ENCODE measurements around the gene FCF1.

FCF1 gene

DNA sequence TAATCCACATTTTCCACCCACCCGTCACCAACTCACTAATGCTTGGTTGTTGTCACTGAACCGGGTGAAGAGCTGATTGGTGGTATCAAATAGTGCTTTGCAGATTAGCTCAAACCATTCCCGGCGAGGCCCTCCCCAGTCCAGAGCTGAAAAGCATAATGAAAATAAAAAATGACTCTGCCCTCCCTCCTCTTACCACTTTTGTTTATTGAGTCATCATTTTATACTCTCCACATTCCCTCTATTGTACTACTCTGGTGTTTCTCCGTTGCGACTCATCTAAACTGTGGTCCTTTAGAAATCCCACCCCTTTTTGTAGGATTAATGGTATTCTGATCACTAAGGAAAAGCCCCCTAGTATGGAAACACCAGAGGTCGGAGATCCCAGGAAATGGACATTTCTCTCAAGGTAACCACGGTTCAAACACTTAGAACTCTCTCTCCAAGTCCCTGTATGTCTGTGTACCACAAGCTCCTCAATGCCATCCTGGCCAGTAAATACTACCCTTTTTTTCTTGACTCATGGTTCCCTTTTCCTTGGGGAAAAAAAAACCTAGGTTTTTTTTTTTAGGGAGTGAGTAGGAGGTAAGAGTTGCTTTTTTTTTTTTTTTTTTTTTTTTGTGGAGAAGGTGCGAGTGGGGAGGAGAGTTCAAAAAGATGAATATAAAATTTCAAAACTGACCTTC lies 42.1 kb upstream of the FCF1 start:
- no peaks in the 10 kb centered on the region for H3K4me1 ChIP-seq (ENCODE audit: insufficient read depth, low read length)
- H3K4me2 ChIP-seq (ENCODE audit: insufficient read depth, low read length), result no peak overlapping the region
- ATAC-seq (ENCODE audit: insufficient read depth, low read depth) (no peak), DNase-seq (no peak)
- peaks cover 86% of the 10 kb centered on the region for H3K36me3 ChIP-seq (ENCODE audit: insufficient read depth, low read length)
- no peak overlapping the region for H3K27ac ChIP-seq (ENCODE audit: low read length)
- H3K9me3 ChIP-seq (ENCODE audit: insufficient read depth, low read length, severe bottlenecking), result no peaks in the 10 kb centered on the region
- no peak overlapping the region for H3K4me3 ChIP-seq (ENCODE audit: low read depth in 1 of 2, low read length in 2 of 2)
- no peak for TF ChIP-seq EZH2 (IDR thresholded peaks at IDR 0.05; ENCODE audit: borderline replicate concordance, low read depth, low read length, severe bottlenecking)
- TF ChIP-seq, protein P1, sequence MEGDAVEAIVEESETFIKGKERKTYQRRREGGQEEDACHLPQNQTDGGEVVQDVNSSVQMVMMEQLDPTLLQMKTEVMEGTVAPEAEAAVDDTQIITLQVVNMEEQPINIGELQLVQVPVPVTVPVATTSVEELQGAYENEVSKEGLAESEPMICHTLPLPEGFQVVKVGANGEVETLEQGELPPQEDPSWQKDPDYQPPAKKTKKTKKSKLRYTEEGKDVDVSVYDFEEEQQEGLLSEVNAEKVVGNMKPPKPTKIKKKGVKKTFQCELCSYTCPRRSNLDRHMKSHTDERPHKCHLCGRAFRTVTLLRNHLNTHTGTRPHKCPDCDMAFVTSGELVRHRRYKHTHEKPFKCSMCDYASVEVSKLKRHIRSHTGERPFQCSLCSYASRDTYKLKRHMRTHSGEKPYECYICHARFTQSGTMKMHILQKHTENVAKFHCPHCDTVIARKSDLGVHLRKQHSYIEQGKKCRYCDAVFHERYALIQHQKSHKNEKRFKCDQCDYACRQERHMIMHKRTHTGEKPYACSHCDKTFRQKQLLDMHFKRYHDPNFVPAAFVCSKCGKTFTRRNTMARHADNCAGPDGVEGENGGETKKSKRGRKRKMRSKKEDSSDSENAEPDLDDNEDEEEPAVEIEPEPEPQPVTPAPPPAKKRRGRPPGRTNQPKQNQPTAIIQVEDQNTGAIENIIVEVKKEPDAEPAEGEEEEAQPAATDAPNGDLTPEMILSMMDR (IDR thresholded peaks at IDR 0.05; ENCODE audit: borderline replicate concordance, extremely low read depth, low read length, poor library complexity, severe bottlenecking), result no peak
- no peaks in the 10 kb centered on the region for H3K27me3 ChIP-seq (ENCODE audit: insufficient read depth, low read length, poor library complexity)
- no peaks in the 10 kb centered on the region for H4K20me1 ChIP-seq (ENCODE audit: insufficient read depth, low read length)
- no peak overlapping the region for H3K9ac ChIP-seq (ENCODE audit: low read depth, low read length)
- no peak overlapping the region for H2AFZ ChIP-seq (ENCODE audit: low read depth, low read length)
- H3K79me2 ChIP-seq (ENCODE audit: insufficient read depth, low read length), result no peaks in the 10 kb centered on the region

DNA sequence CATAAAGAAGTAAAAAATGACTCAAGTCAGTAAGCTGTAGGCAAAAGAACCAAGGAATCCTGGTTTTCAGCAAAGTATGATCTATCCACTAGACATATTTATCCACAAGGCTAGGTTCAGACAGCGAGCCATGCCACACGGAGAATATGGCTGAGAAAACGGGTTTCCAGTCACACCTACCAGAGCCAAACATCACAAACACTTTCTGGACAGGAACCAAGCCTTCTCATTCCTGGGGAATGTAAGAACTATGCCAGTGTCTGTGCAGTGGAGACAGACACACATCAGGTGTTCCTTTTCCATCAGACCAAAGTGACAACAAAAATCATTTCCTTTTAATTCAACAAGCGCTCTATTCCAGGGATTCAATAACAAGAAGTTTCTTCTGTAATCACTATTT lies 41.2 kb upstream of the FCF1 start:
- DNase-seq (no peak), ATAC-seq (ENCODE audit: insufficient read depth, low read depth) (no peak)
- no peak overlapping the region for H3K9ac ChIP-seq (ENCODE audit: low read depth, low read length)
- TF ChIP-seq, protein P1 (IDR thresholded peaks at IDR 0.05; ENCODE audit: borderline replicate concordance, extremely low read depth, low read length, poor library complexity, severe bottlenecking), result no peak
- H3K79me2 ChIP-seq (ENCODE audit: insufficient read depth, low read length), result no peaks in the 10 kb centered on the region
- H3K4me3 ChIP-seq (ENCODE audit: low read depth in 1 of 2, low read length in 2 of 2), result no peak overlapping the region
- H3K9me3 ChIP-seq (ENCODE audit: insufficient read depth, low read length, severe bottlenecking), result no peaks in the 10 kb centered on the region
- no peaks in the 10 kb centered on the region for H3K27me3 ChIP-seq (ENCODE audit: insufficient read depth, low read length, poor library complexity)
- no peak overlapping the region for H3K27ac ChIP-seq (ENCODE audit: low read length)
- no peaks in the 10 kb centered on the region for H4K20me1 ChIP-seq (ENCODE audit: insufficient read depth, low read length)
- no peak overlapping the region for H2AFZ ChIP-seq (ENCODE audit: low read depth, low read length)
- H3K4me1 ChIP-seq (ENCODE audit: insufficient read depth, low read length), result no peaks in the 10 kb centered on the region
- no peak overlapping the region for H3K4me2 ChIP-seq (ENCODE audit: insufficient read depth, low read length)
- peaks cover 90% of the 10 kb centered on the region for H3K36me3 ChIP-seq (ENCODE audit: insufficient read depth, low read length)

DNA sequence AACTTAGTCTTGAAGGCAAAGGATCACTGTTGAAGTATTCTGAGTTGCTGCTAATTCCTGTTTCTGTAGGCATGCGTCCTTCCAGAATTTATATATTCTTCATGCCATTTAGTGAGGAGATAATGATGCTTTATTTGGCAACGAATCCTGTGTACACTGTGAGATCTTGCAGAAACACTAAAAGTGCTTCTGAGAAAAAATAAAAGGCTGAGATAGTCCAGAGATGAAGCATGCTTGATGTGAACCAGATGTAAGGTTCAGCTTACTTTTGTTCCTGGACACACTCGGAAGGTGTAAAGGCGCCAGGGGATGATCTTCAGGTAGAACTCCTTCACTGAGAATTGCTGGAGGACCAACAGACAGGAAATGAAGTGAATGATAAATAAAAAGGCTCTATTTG lies 39.2 kb upstream of the FCF1 start:
- H4K20me1 ChIP-seq (ENCODE audit: insufficient read depth, low read length), result no peaks in the 10 kb centered on the region
- no peaks in the 10 kb centered on the region for H3K79me2 ChIP-seq (ENCODE audit: insufficient read depth, low read length)
- ATAC-seq (ENCODE audit: insufficient read depth, low read depth) (no peak), DNase-seq (no peak)
- H3K4me1 ChIP-seq (ENCODE audit: insufficient read depth, low read length), result no peaks in the 10 kb centered on the region
- TF ChIP-seq EZH2 (IDR thresholded peaks at IDR 0.05; ENCODE audit: borderline replicate concordance, low read depth, low read length, severe bottlenecking), result no peak
- TF ChIP-seq, protein P1 (IDR thresholded peaks at IDR 0.05; ENCODE audit: borderline replicate concordance, extremely low read depth, low read length, poor library complexity, severe bottlenecking), result no peak
- H2AFZ ChIP-seq (ENCODE audit: low read depth, low read length), result no peak overlapping the region
- H3K27me3 ChIP-seq (ENCODE audit: insufficient read depth, low read length, poor library complexity), result no peaks in the 10 kb centered on the region
- H3K9ac ChIP-seq (ENCODE audit: low read depth, low read length), result no peak overlapping the region
- no peak overlapping the region for H3K4me3 ChIP-seq (ENCODE audit: low read depth in 1 of 2, low read length in 2 of 2)
- H3K36me3 ChIP-seq (ENCODE audit: insufficient read depth, low read length), result peaks cover 80% of the 10 kb centered on the region
- no peak overlapping the region for H3K4me2 ChIP-seq (ENCODE audit: insufficient read depth, low read length)
- H3K27ac ChIP-seq (ENCODE audit: low read length), result no peak overlapping the region
- no peaks in the 10 kb centered on the region for H3K9me3 ChIP-seq (ENCODE audit: insufficient read depth, low read length, severe bottlenecking)
